ENCODE results near the gene TMEM171.

DNA sequence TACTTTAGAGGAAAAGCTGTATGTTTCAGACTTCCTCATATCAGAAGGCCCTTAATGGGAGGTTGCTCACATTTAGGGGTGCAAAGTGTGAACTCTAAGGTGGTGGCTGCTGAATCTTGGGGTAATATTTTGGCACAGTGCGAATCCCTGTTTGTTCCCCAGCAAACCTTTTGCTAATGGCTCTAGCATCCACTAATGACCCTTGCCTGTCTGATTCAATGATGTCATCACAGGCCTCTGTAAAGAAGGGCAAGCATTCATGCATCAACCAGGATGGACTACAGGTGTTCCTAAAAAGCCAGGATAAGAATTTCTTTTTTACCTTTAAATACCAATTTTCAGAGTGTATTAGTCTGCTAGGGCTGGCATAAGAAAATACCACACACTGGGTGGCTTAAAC, 20.4 kb downstream of the TMEM171 start:
- TF ChIP-seq, protein P1, sequence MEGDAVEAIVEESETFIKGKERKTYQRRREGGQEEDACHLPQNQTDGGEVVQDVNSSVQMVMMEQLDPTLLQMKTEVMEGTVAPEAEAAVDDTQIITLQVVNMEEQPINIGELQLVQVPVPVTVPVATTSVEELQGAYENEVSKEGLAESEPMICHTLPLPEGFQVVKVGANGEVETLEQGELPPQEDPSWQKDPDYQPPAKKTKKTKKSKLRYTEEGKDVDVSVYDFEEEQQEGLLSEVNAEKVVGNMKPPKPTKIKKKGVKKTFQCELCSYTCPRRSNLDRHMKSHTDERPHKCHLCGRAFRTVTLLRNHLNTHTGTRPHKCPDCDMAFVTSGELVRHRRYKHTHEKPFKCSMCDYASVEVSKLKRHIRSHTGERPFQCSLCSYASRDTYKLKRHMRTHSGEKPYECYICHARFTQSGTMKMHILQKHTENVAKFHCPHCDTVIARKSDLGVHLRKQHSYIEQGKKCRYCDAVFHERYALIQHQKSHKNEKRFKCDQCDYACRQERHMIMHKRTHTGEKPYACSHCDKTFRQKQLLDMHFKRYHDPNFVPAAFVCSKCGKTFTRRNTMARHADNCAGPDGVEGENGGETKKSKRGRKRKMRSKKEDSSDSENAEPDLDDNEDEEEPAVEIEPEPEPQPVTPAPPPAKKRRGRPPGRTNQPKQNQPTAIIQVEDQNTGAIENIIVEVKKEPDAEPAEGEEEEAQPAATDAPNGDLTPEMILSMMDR (IDR thresholded peaks at IDR 0.05): no peak
- TF ChIP-seq POLR2A (IDR thresholded peaks at IDR 0.05) (no peak), POLR2AphosphoS5 (IDR thresholded peaks at IDR 0.05) (no peak)
